Activated naive CD8-positive, alpha-beta T cell treated with anti-CD3 and anti-CD28 coated beads, Interleukin-2, amount 50 U/mL, for 16 hours (primary cell): Measurements from ENCODE around the gene KCNIP2.

ENCODE experiments used
- DNase-seq: peaks from one replicate; pipeline ENCODE4 v3.0.0-alpha.2; 2020; ENCODE audit warnings: low read depth, low spot score

The KCNIP2 gene

DNA sequence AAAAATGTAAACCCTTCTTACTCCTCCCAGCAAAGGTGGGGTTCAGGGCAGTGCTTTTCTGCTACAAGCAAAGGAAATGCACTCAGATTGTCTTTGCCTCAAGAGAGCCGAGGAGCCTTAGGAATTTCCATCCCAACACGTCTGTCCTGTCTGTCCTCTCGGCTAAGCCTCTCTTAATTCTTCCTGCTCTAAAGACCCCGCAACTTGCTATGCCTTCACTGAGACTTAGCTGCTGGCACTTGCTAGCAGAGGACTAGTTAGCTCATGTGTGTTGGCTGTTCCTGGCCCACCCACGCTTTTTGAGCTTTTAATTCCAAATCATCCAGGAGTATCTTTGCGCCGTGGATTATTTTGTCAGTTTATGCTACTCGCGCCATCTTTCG, 59.9 kb downstream of the KCNIP2 start:
- no peak for DNase-seq

DNA sequence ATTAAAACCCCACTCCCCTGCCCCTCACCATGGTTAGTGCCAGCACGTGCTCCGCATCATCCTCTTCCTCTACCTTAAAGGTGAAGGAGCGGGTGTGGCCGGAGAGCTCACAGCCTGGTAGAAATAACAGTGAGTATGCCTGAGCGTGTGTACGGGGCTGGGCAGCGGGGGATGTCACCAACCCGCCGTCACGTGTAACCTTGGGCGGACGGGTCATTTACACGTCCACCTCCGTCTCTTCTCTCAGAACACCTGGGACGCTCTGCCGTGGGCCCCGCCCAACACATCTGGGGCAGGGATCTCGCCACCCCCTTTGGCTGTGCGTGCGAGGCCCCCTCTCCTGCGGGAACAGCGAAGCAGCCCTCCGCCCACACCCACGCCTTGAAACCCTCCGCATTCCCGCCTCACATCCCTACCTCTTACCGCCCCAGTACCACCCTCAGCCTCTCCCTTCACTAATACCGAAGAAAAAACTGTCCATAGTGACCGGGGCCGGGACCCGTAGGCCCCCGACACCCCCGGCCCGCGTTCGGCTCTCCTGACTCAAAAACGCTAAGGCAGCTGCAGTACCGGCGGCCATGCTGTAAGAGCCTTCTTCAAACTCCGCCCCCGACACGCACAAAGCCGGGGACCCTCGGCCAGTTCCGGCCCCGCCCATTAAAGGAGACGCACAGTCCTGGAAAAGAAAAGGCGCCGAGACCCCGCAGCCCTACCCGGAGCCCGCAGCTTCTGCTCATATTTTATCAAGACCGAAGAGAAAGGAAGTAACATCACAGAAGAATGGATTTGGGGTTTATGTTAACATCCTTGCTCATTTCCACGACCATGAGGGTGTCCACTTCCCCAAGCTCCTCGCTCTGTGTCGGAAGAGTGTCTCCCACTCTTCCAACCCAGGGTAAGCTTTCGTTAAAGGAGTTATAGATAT, 60.5 kb downstream of the KCNIP2 start, which contains the start of gene NPM3:
Gene NPM3 (minus strand): TSS at position 636 of the 925 bp plus-strand sequence. CDS start 56 bp downstream, at position 580.
- peak; percentile 81 for DNase-seq

DNA sequence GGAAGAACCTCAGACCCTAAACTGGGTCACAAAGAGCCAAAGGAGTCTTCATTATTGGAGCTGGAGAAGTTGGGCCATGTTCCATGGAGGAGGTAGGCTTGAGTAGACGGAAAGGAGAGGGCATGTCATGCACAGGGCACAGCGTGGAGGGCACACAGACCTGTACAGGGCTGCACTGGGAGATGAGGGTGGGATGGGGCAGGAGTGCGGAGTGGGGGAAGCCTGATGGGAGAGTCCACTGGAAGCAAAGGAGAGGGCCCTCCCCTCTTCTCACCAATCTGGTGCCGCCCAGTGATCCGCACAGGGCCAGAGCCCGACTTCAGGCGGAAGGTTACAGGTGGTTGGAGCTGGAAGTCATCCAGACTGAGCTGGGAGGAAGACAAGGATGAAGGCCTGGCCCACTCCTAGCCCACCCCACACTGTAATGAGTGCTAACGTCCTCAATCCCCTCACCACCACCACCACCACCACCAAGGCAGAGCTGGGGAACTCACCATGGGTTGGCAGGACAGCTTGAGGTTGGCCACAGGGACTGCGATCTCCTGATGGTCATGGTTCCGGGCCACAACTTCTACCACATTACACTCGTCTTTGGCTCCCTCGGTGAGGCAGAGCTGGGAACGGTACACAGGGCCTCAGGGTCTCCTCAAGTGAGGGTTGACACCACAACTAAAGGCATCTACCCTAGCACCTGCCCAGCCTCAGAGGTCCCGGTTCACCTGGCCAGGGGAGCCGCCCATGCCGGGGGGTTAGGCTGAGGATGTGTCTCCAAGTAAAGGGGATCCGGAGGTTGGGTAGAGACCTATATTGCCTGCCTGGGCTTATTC, 61.4 kb downstream of the KCNIP2 start:
- no peak for DNase-seq

DNA sequence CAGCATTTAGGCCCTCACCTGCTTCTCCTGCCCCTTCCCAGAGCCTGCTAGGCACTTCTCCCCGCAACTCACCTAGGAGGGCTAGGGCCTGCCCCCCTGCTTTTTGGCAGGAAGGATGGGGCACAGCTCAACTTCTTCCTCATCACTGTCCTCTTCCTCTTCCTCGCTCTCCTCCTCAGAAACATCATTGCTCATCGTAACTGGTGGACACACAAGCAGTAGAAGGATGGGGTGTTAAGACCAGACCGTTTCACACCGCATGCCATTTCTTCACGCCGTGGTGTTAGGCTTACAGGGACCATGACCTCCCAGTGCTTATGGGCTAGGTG, 62.0 kb downstream of the KCNIP2 start:
- no peak for DNase-seq

DNA sequence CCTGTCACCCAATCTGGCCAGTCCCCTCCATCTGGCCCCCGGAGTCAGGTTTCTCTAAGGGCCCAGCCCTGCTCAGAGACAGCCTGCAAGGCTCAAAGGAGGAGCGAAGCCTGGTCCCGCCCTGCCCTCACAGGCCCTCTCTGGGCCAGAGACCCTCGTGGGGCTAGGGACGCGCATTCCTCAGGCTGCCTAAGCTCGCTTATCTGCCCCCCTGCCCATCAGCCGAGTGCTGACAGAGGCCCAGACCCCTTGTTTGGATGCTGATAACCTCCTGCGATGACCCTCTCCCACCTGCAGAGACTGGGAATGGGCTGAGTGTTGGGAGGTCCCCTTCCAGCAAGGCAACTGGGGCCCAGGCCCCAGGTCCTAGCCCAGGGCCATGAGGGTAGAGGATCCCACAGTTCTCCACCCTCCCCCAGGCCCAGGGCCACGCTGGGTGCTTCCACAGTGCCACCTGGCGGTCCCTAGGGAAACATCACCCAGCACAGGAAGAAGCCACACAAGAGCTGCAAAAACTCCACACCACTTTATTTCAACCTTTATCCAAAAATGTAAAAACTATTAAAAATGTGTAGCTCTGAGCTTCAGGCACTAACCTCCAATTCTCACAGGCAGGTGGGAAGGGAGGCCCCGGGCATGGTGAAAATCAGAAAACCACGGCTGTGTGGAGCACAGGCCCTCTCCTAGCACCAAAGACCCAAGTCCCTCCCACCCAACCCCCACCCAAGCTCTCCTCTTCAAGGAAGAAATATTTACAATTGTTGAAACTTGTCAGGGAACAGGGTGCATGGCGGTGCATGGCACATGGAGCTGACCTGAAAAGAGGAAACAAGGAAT, 62.6 kb downstream of the KCNIP2 start:
- peak; percentile 54 for DNase-seq

DNA sequence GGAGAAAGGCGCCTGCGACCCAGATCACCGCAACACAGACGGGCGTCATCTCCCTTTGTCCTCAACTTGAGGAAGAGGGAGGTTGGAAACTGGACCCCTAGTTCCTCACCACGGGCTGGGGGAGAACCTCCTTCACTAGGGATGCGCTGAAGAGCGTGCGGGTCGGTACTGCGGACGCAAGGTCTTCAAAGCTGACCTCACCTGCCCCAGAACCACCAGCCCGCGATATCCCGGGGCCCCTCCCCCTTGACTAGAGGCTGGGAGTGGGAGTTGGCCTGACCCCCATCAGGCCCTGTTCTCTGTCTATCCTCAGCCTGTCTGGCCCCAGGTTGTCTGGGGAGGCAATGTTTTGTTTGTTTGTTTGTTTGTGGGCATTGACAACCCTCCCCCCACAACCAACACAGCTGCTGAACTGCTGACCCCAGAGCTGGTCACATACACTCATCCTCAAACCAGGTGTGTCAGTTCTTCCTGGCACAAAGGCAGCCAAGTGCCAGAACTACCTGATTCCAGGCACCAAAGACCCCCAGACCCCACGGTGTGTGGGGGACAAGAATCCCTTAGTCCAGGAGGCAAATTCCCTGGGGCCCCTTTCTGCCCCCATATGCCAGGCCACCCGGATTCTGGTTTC, 63.3 kb downstream of the KCNIP2 start:
- no peak for DNase-seq

DNA sequence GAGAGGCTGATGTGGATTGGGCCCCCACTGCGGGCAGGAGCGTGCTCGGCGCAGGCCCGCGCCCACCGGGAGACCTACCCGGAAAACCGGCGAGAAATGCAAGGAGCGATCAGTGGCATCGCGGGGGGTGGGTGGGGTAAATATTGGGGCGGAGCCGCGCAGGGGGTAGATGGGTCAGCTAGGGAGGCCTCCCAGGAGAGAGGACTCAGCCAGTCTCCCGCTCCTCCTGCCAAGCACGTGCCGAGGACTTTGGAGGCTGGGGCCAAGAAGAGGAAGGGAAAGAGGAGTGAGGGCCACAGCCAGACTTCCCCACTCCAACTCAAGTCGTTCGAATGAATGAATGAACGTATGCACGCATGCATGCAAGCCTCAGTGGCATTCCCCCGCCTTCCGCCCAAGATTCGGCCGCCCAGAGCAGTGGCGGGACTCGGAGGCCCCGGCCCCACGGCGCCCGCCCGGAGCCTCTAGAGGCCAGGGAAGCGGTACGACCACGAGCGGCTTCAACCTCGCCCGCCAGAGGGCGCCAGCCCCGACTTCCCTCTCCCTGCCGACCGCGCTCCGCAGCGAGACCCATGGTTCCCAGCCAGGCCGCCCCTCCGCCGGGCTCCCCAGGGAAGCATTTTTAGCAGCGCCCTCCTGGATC, 63.9 kb downstream of the KCNIP2 start:
- peak; percentile 69 for DNase-seq

DNA sequence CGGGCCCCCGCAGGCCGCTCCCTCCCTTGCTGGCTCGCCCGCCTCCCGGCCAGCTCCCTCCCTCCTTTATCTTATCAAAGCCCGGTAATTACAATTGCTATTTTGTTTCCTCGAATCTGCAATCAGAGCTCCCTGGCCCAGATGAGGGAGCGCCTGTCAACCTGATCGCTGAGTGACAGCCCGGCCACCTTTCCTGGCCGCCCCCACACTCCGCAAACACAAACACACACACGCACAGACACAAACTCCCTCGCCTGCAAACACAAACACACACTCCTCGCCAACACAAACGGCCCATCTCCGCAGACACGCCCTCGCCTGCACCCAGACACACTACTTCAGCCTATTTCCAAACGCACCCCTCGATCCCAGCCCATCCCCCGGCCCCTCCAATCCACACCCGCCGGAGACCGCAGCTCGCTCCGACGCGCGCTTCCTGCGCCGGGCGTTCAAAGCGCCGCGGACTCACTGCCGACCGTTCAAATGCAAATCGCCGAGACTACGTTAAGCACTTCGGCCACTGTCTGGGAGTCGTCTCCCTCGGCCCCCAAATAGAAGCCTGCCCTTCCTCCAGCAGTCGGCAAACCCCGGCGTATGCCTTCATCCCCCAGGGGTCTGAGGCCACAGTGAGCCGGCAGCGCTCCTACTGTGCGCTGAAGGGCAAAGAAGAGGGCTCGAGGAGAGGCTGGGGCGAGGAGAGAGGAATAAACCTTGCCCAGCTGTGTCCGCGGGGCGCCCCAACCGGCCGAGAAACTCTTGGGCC, 64.6 kb downstream of the KCNIP2 start:
- no peak for DNase-seq

DNA sequence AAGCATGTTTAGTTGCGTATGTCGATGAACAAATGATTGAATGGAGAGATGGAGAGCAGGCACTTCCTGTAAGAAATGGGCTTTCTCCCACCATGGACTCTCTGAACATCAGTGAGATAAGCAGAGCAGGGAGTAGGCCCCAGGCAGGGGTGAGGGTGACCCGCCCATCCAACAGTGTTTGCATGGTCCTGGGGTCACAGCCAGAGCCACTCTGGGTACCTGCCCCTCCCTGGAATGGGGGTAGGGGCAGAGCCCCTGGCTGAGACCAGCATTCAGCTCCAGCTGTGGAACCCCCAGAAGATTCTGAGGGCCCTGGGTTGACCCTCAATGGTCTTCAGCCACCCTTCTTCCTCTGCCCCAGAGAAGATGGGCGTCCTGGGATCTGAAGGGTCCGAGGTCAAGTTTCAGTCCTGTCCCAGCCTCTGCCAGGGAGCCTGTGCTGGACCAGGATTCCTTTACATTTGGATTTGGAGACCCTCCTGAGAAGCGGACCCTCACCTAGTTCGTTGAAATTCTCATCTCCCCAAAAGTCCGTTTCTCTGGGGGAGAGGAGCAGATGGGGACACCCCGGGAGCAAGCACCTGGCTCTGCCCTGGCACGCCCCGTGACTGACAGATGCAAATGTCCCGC, 65.3 kb downstream of the KCNIP2 start:
- no peak for DNase-seq

DNA sequence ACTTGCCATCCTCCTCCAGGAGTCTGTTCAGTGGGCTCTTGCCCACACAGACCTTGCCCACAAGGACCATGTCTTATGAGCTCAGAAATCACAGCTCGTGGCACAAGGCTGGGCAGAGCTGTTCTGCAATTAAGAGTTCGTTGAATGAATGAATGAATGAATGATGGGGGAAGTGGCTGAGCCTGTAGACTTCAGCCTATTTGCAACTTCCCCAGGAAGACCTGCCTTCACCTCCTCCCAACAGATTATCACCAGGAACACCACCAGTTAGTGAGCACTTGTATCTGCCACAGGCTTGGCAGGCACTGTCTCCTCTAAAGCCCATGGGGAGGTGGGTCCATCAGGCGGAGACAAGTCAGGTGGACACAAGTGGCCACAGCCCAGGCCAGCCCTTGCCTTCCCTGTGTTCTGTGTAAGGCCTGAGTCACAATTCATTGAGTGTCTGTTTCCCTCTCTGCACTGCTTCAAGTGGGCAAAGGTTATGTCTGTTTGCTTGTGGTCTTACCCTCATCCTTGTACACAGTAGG, 65.9 kb downstream of the KCNIP2 start:
- DNase-seq: no peak

DNA sequence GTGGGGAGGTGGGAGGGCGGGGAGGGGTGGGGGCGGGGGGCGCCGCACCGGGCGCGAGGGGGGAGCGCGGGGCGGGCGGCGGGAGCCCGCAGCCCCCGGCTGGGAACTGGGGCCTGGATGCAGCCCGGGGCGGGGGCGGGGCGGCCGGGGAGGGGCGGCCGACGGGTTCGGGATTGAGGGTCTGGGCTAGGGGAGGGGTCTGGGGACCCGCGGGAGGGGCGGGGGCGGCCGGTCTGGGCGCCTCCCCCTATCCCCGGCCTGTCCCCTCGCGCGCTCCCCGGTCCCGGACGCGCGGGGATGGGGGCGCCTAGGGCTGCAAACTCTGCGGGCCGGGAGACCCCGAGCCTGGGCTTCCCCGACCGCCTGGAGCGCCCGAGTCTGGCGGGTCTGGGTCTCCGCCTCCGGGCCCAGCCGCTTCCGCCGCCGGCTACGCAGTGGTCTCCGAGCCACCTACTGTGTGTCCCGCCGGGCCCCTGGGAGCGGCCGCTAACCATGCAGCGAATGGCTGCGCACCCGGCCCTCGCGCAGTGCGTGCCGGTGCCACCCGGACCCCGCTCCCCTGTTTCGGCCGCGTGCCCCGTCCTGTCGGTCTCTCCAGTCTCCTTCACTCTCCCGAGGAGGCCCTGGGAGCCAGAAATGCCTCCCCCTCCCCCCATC, 67.3 kb downstream of the KCNIP2 start:
- DNase-seq: no peak
